HepG2 (cell line): ENCODE results near the gene SLFN12L. TPM values are rescaled to one million over a fixed set of nuclear protein-coding genes. Genes with fewer than 3 reads are reported as not detected.

Experiments used
- ATAC-seq: fragments of 200-7000 bp; cut with Tn5 transposase; 3 replicates; pipeline ENCODE4 v1.9.1; 2020; ENCODE audit warnings: mild to moderate bottlenecking, moderate library complexity
- BruUV-seq: library from RNA; stranded (reverse); fragments of 400-500 nt; replicated peaks from 2 replicates; lab custom pipeline; 2021; lab: Mats Ljungman, UMichigan
- CTCF ChIA-PET: fragments of 300-600 bp; formaldehyde crosslinking; extraction: SDS; loops from one replicate; lab custom pipeline; 2021; ENCODE audit warnings: low total read pairs, inconsistent platforms, low intra/inter-chr PET ratio; lab: Yijun Ruan, JAX
- POLR2A ChIA-PET: fragments of 350-600 bp; sonication (Branson Sonifier 250); formaldehyde crosslinking; loops from one replicate; lab custom pipeline; 2020; ENCODE audit warnings: antibody characterized with exemption, inconsistent platforms; lab: Yijun Ruan, JAX
- DNase-seq: peaks from one replicate; pipeline ENCODE4 v3.0.0-alpha.2; 2015; ENCODE audit warnings: low spot score
- FAIRE-seq: peaks from 3 replicates; lab custom pipeline; 2011; peaks lifted over from hg19 to GRCh38; lab: Jason Lieb, UNC
- H2AFZ ChIP-seq: one replicate; pipeline ENCODE4 v1.6.1; 2011; ENCODE audit warnings: low read length, inconsistent platforms
- H3K27ac ChIP-seq: fragments of 300-600 bp; 3 replicates; pipeline ENCODE4 v1.8.0; 2011; ENCODE audit warnings: mixed run types, mild to moderate bottlenecking, mixed read lengths, low read length, inconsistent platforms; ENCODE audit not compliant: insufficient read depth; ENCODE audit errors: extremely low read length
- H3K27me3 ChIP-seq, 2 experiments: fragments of 200-600 bp in 1 of 2; 2 replicates in 1 of 2; 3 replicates in 1 of 2; pipeline versions ENCODE4 v1.6.0 to v1.8.0; 2011; ENCODE audit warnings: low read length in 2 of 2, mild to moderate bottlenecking in 2 of 2, moderate library complexity in 2 of 2, inconsistent platforms in 1 of 2; ENCODE audit not compliant: insufficient read depth in 2 of 2, control insufficient read depth in 1 of 2
- H3K36me3 ChIP-seq, 2 experiments: fragments of 200-600 bp in 1 of 2; replicated peaks in 1 of 2; 2 replicates in 1 of 2; 3 replicates in 1 of 2; pipeline versions ENCODE4 v1.5.1 to v1.8.0; 2011; ENCODE audit warnings: low read length in 2 of 2, inconsistent platforms in 1 of 2; ENCODE audit not compliant: insufficient read depth in 2 of 2, control insufficient read depth in 1 of 2
- H3K4me1 ChIP-seq: 2 replicates; pipeline ENCODE4 v1.5.1; 2012; ENCODE audit warnings: low read length, inconsistent platforms; ENCODE audit not compliant: insufficient read depth
- H3K4me2 ChIP-seq: 2 replicates; pipeline ENCODE4 v1.6.0; 2011; ENCODE audit warnings: low read depth, low read length, inconsistent platforms
- H3K4me3 ChIP-seq, 3 experiments: fragments of 200-600 bp in 1 of 3; sonication (generic), shearing (Covaris generic) in 1 of 3; replicated peaks in 1 of 3; 2 replicates each; pipeline ENCODE4 v1.5.1; 2011 to 2016; ENCODE audit warnings: low read length in 3 of 3, inconsistent platforms in 2 of 3, low read depth in 2 of 3, mild to moderate bottlenecking in 2 of 3, control low read depth in 1 of 3, mixed read lengths in 1 of 3; ENCODE audit not compliant: insufficient read depth in 1 of 3
- H3K79me2 ChIP-seq: one replicate; pipeline ENCODE4 v1.6.1; 2011; ENCODE audit warnings: low read length, inconsistent platforms; ENCODE audit not compliant: insufficient read depth
- H3K9ac ChIP-seq: 2 replicates; pipeline ENCODE4 v1.6.0; 2011; ENCODE audit warnings: mild to moderate bottlenecking, low read depth, low read length, inconsistent platforms; ENCODE audit not compliant: insufficient read depth
- H3K9me3 ChIP-seq: 2 replicates; pipeline ENCODE4 v1.5.1; 2012; ENCODE audit warnings: mild to moderate bottlenecking, low read length
- H4K20me1 ChIP-seq: 2 replicates; pipeline ENCODE4 v1.6.0; 2011; ENCODE audit warnings: inconsistent platforms, mild to moderate bottlenecking, low read length, moderate library complexity; ENCODE audit not compliant: insufficient read depth
- ESRRA ChIP-seq: sonication (generic); formaldehyde crosslinking; IDR thresholded peaks from 2 replicates; pipeline ENCODE4 v1.5.1; 2020; ENCODE audit warnings: mild to moderate bottlenecking, low read depth, missing genetic modification reagents
- ETV6 ChIP-seq: sonication (generic); formaldehyde crosslinking; conservative IDR thresholded peaks from 2 replicates; pipeline ENCODE4 v1.4.0; 2020; ENCODE audit warnings: missing genetic modification reagents
- HOXA7 ChIP-seq: sonication (generic); formaldehyde crosslinking; IDR thresholded peaks from 2 replicates; pipeline ENCODE4 v1.8.1; 2022; ENCODE audit warnings: mild to moderate bottlenecking, missing genetic modification reagents, moderate library complexity
- JARID2 ChIP-seq: sonication (generic); formaldehyde crosslinking; IDR thresholded peaks from 2 replicates; pipeline ENCODE4 v1.8.1; 2023; ENCODE audit warnings: missing genetic modification reagents, inconsistent platforms; ENCODE audit not compliant: insufficient replicate concordance
- NFKB2 ChIP-seq: sonication (generic); formaldehyde crosslinking; IDR thresholded peaks from 2 replicates; pipeline ENCODE4 v1.4.0; 2020; ENCODE audit warnings: missing genetic modification reagents, borderline replicate concordance
- THAP11 ChIP-seq: IDR thresholded peaks from 2 replicates; pipeline ENCODE4 v1.6.1; 2016; ENCODE audit warnings: missing biosample characterization, missing genetic modification reagents
- ZMYM4 ChIP-seq: sonication (generic); formaldehyde crosslinking; IDR thresholded peaks from 2 replicates; pipeline ENCODE4 v1.8.1; 2023; ENCODE audit warnings: mild to moderate bottlenecking, missing genetic modification reagents
- ZNF121 ChIP-seq: sonication (generic); formaldehyde crosslinking; IDR thresholded peaks from 2 replicates; pipeline ENCODE4 v1.5.0; 2020; ENCODE audit warnings: mild to moderate bottlenecking, missing genetic modification reagents
- ZNF274 ChIP-seq: sonication (generic); formaldehyde crosslinking; IDR thresholded peaks from 2 replicates; pipeline ENCODE4 v1.5.1; 2020; ENCODE audit warnings: mild to moderate bottlenecking, missing genetic modification reagents
- ZNF432 ChIP-seq: sonication (generic); formaldehyde crosslinking; IDR thresholded peaks from 2 replicates; pipeline ENCODE4 v1.5.0; 2020; ENCODE audit warnings: missing genetic modification reagents, mild to moderate bottlenecking, borderline replicate concordance
- ZNF543 ChIP-seq: sonication (generic); formaldehyde crosslinking; IDR thresholded peaks from 2 replicates; pipeline ENCODE4 v1.4.0; 2020; ENCODE audit warnings: mild to moderate bottlenecking, missing genetic modification reagents
- ZNF572 ChIP-seq: sonication (generic); formaldehyde crosslinking; IDR thresholded peaks from 2 replicates; pipeline ENCODE4 v1.5.1; 2020; ENCODE audit warnings: mild to moderate bottlenecking, missing genetic modification reagents
- WGBS: methylation state at CpG from one replicate; pipeline ENCODE4 v1.1.6; 2017; ENCODE audit warnings: low lambda C conversion rate; 5-methylcytosine and 5-hydroxymethylcytosine counted together
- in situ Hi-C: cut with HindIII; loops from 2 replicates; pipeline ENCODE4 v1.10.0; 2017; ENCODE audit warnings: low pct_unique_long_range_greater_than_20kb; ENCODE audit not compliant: extremely low pct_ligation_motif_present
- intact Hi-C: fragments of 100-400 bp; cut with micrococcal nuclease; formaldehyde crosslinking; loops from one replicate; pipeline ENCODE4 v1.10.0; 2022; ENCODE audit not compliant: unreplicated experiment
- polyA plus RNA-seq, 8 experiments: library from polyadenylated mRNA; depleted of rRNA in 3 of 8; stranded (reverse) in 7 of 8; unstranded in 1 of 8; fragments of >200 nt; fragmentation: Illumina TruSeq in 4 of 8; extraction: Trizol in 4 of 8; gene quantifications; 2 replicates each; pipeline versions ENCODE4 v1.2.1 to v1.2.3, GENCODE V29; 2011 to 2016; ENCODE audit warnings: low read depth in 4 of 8, missing spikeins in 1 of 8, mixed read lengths in 1 of 8; ENCODE audit not compliant: insufficient read depth in 1 of 8
- total RNA-seq, 5 experiments: library from RNA; depleted of rRNA; stranded (reverse); fragments of >200 nt; fragmentation: Illumina TruSeq; extraction: Trizol; gene quantifications; 2 replicates each; pipeline ENCODE4 v1.2.3, GENCODE V29; 2016; ENCODE audit warnings: low read depth in 1 of 5
- TF ChIP-seq, protein P1 (sequence below): IDR thresholded peaks from 2 replicates; pipeline ENCODE4 v1.6.1; 2016; ENCODE audit warnings: missing genetic modification reagents, missing compliant biosample characterization
- TF ChIP-seq, protein P2 (sequence below): sonication (generic); formaldehyde crosslinking; IDR thresholded peaks from 2 replicates; pipeline ENCODE4 v1.4.0; 2020; ENCODE audit warnings: mild to moderate bottlenecking, missing genetic modification reagents
- TF ChIP-seq, protein P3 (sequence below): sonication (generic); formaldehyde crosslinking; IDR thresholded peaks from 2 replicates; pipeline ENCODE4 v1.5.1; 2020; ENCODE audit warnings: missing genetic modification reagents, mild to moderate bottlenecking, borderline replicate concordance
- TF ChIP-seq, protein P4 (sequence below): sonication (generic); formaldehyde crosslinking; IDR thresholded peaks from 2 replicates; pipeline ENCODE4 v1.4.0; 2020; ENCODE audit warnings: missing genetic modification reagents
- TF ChIP-seq, protein P5 (sequence below): sonication (generic); formaldehyde crosslinking; IDR thresholded peaks from 2 replicates; pipeline ENCODE4 v1.4.0; 2020; ENCODE audit warnings: missing genetic modification reagents

SLFN12L gene
- total and polyA plus RNA-seq, 2 of the 13 experiments (the other 11 are each of a cell fraction or from before 2014, with no cell fraction given): not detected

DNA sequence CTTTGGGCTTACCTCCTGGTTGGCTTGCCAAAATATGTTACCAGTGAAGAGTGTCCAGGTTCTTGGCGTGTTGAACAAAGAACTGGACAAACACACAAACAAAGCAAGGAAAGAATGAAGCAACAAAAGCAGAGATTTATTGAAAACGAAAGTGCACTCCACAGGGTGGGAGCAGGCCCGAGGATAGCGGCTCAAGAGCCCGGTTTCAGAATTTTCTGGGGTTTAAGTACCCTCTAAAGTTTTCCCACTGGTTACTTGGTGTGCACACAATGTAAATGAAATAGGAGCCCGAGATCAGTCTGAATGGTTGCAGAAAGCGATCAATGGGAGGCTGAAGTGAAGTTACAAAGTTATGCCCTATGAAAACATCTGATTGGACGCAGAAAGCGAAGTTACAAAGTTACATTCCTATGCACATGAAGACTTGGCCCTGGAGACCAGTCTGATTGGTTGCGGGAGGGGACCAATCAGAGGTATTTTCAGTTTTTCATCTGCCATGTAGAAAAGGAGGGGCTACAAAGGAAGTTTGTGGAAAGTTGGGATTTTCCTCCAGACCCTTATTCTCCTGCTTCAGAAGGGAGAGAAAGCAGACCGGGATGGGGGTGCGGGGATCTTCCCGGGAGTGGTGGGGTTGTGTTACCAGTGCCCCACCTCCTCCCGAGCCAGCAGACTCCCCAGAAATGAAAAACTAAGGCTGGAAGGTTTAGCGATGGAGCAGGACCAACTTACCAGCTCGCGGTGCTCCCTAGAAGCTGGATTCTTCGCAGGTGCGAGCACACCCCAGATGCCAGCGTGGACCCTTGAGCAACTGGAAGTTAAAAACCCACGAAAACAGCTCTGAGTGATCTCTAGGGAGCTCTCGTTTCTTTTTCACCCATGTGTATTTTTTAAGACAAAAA lies 105.1 kb downstream of the SLFN12L start, which contains the start of gene SLFN12:
Gene SLFN12, minus strand, starts transcription at position 325 of the 899 bp plus-strand sequence. CDS start 9,472 bp downstream, outside the sequence.
- Histone ChIP-seq H3K79me2 (no peaks in the 10 kb centered on the region), H3K4me1 (peaks cover 10% of the 10 kb centered on the region; the same call in 1 of the 2 replicates), H4K20me1 (no peaks in the 10 kb centered on the region), H3K27ac (no peak within 1 kb of the TSS), H3K4me2 (no peak within 1 kb of the TSS), H3K9me3 (no peaks in the 10 kb centered on the region), H3K4me3 (no peak within 1 kb of the TSS; a peak in 1 of 6 replicates), H3K9ac (no peak within 1 kb of the TSS), H3K27me3 (peaks cover 0 to 14% of the 10 kb centered on the region in 2 experiments; a peak in 2 of 5 replicates), H3K36me3 (no peaks in the 10 kb centered on the region), H2AFZ (no peak within 1 kb of the TSS)
- ChIA-PET CTCF (no interaction called here), POLR2A (no interaction called here)
- BruUV-seq: no TSS peak
- intact Hi-C loops: no loop called here
- FAIRE-seq: no peak
- no peak for ATAC-seq
- WGBS: 57% methylated on average over 22 of the region's 22 CpGs
- in situ Hi-C loops: no loop called here
- DNase-seq: no peak
- TF ChIP-seq, protein P1, sequence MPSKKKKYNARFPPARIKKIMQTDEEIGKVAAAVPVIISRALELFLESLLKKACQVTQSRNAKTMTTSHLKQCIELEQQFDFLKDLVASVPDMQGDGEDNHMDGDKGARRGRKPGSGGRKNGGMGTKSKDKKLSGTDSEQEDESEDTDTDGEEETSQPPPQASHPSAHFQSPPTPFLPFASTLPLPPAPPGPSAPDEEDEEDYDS: no peak
- TF ChIP-seq ZNF432 (CRISPR knock-in tag): no peak
- TF ChIP-seq ZMYM4 (CRISPR knock-in tag): no peak
- TF ChIP-seq, protein P2, sequence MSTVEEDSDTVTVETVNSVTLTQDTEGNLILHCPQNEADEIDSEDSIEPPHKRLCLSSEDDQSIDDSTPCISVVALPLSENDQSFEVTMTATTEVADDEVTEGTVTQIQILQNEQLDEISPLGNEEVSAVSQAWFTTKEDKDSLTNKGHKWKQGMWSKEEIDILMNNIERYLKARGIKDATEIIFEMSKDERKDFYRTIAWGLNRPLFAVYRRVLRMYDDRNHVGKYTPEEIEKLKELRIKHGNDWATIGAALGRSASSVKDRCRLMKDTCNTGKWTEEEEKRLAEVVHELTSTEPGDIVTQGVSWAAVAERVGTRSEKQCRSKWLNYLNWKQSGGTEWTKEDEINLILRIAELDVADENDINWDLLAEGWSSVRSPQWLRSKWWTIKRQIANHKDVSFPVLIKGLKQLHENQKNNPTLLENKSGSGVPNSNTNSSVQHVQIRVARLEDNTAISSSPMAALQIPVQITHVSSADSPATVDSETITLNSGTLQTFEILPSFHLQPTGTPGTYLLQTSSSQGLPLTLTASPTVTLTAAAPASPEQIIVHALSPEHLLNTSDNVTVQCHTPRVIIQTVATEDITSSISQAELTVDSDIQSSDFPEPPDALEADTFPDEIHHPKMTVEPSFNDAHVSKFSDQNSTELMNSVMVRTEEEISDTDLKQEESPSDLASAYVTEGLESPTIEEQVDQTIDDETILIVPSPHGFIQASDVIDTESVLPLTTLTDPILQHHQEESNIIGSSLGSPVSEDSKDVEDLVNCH (CRISPR knock-in tag): no peak
- TF ChIP-seq ZNF572: no peak
- TF ChIP-seq, protein P3, sequence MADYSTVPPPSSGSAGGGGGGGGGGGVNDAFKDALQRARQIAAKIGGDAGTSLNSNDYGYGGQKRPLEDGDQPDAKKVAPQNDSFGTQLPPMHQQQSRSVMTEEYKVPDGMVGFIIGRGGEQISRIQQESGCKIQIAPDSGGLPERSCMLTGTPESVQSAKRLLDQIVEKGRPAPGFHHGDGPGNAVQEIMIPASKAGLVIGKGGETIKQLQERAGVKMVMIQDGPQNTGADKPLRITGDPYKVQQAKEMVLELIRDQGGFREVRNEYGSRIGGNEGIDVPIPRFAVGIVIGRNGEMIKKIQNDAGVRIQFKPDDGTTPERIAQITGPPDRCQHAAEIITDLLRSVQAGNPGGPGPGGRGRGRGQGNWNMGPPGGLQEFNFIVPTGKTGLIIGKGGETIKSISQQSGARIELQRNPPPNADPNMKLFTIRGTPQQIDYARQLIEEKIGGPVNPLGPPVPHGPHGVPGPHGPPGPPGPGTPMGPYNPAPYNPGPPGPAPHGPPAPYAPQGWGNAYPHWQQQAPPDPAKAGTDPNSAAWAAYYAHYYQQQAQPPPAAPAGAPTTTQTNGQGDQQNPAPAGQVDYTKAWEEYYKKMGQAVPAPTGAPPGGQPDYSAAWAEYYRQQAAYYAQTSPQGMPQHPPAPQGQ (CRISPR knock-in tag): no peak
- TF ChIP-seq ESRRA (CRISPR knock-in tag): no peak
- TF ChIP-seq ZNF121 (CRISPR knock-in tag): no peak
- no peak for TF ChIP-seq JARID2
- TF ChIP-seq THAP11 (CRISPR knock-in tag): no peak
- no peak for TF ChIP-seq ZNF543 (CRISPR knock-in tag)
- no peak for TF ChIP-seq NFKB2 (CRISPR knock-in tag)
- TF ChIP-seq ETV6 (CRISPR knock-in tag): no peak
- TF ChIP-seq, protein P4, sequence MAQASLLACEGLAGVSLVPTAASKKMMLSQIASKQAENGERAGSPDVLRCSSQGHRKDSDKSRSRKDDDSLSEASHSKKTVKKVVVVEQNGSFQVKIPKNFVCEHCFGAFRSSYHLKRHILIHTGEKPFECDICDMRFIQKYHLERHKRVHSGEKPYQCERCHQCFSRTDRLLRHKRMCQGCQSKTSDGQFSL (CRISPR knock-in tag): no peak
- no peak for TF ChIP-seq ZNF274
- TF ChIP-seq HOXA7 (CRISPR knock-in tag): no peak
- TF ChIP-seq, protein P5, sequence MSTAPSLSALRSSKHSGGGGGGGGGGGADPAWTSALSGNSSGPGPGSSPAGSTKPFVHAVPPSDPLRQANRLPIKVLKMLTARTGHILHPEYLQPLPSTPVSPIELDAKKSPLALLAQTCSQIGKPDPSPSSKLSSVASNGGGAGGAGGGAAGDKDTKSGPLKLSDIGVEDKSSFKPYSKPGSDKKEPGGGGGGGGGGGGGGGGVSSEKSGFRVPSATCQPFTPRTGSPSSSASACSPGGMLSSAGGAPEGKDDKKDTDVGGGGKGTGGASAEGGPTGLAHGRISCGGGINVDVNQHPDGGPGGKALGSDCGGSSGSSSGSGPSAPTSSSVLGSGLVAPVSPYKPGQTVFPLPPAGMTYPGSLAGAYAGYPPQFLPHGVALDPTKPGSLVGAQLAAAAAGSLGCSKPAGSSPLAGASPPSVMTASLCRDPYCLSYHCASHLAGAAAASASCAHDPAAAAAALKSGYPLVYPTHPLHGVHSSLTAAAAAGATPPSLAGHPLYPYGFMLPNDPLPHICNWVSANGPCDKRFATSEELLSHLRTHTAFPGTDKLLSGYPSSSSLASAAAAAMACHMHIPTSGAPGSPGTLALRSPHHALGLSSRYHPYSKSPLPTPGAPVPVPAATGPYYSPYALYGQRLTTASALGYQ (CRISPR knock-in tag): no peak
